Forelimb muscle (tissue), 1 donor: ENCODE data around the gene INMT. TPM values are rescaled to one million over a fixed set of nuclear protein-coding genes. Genes with fewer than 3 reads are reported as not detected.

Experiments used
- DNase-seq: peaks from one replicate; pipeline ENCODE4 v3.0.0-alpha.2; 2013; ENCODE audit warnings: low read depth
- polyA plus RNA-seq: library from polyadenylated mRNA; unstranded; fragments of 120-200 nt; gene quantifications from one replicate; pipeline ENCODE4 v1.2.1, GENCODE V29; 2013; ENCODE audit not compliant: insufficient read length

INMT gene
- polyA plus RNA-seq, 1 donor = 8.3 TPM

GRCh38 chr7:30785786-30786185 is 33.9 kb downstream of the INMT start:
- DNase-seq = no peak

- no peak for DNase-seq
These were observed 35.6 kb downstream of the INMT start for GRCh38 chr7:30787486-30787885.

- DNase-seq = no peak
These were observed 36.9 kb downstream of the INMT start for GRCh38 chr7:30788640-30789333.

GRCh38 chr7:30789334-30789711 is 37.4 kb downstream of the INMT start:
- DNase-seq = no peak

- no peak for DNase-seq
These were observed 38.4 kb downstream of the INMT start for GRCh38 chr7:30790356-30790755.

GRCh38 chr7:30791114-30791513 is 39.2 kb downstream of the INMT start:
- DNase-seq = no peak

GRCh38 chr7:30795161-30795948 is 43.4 kb downstream of the INMT start:
- DNase-seq = no peak

GRCh38 chr7:30796105-30796869 is 44.4 kb downstream of the INMT start:
- peak; percentile 65 for DNase-seq

- DNase-seq = no peak
These were observed 45.5 kb downstream of the INMT start for GRCh38 chr7:30797176-30798040.

- no peak for DNase-seq
These were observed 47.5 kb downstream of the INMT start for GRCh38 chr7:30799206-30799975.

GRCh38 chr7:30799976-30800661 is 48.2 kb downstream of the INMT start:
- no peak for DNase-seq

- DNase-seq = peak; percentile 81
These were observed 48.9 kb downstream of the INMT start for GRCh38 chr7:30800785-30801252.

- DNase-seq = no peak
These were observed 50.9 kb downstream of the INMT start for GRCh38 chr7:30802812-30803211.

GRCh38 chr7:30804078-30804661 is 52.2 kb downstream of the INMT start:
- DNase-seq = no peak

GRCh38 chr7:30805081-30805691 is 53.3 kb downstream of the INMT start:
- DNase-seq = no peak

GRCh38 chr7:30805931-30806330 is 54.0 kb downstream of the INMT start:
- no peak for DNase-seq
